WTC11 (cell line): ENCODE measurements around the gene CERS3.

Source experiments
- JUN ChIP-seq: sonication (generic); formaldehyde crosslinking; IDR thresholded peaks from 2 replicates; pipeline ENCODE4 v1.8.0; 2023; ENCODE audit warnings: mild to moderate bottlenecking, missing genetic modification reagents
- NFYB ChIP-seq: sonication (generic); formaldehyde crosslinking; conservative IDR thresholded peaks from 2 replicates; pipeline ENCODE4 v1.8.0; 2022; ENCODE audit warnings: low read depth, missing genetic modification reagents
- TF ChIP-seq, protein P1 (sequence below): sonication (generic); formaldehyde crosslinking; IDR thresholded peaks from 2 replicates; pipeline ENCODE4 v1.8.0; 2022; ENCODE audit warnings: mild to moderate bottlenecking, missing genetic modification reagents
- TF ChIP-seq, protein P2 (sequence below): sonication (generic); formaldehyde crosslinking; IDR thresholded peaks from 2 replicates; pipeline ENCODE4 v1.8.1; 2022; ENCODE audit warnings: missing genetic modification reagents, borderline replicate concordance
- TF ChIP-seq, protein P3 (sequence below): fragments of 200-600 bp; IDR thresholded peaks from 2 replicates; pipeline ENCODE4 v1.8.0; 2022; ENCODE audit warnings: antibody characterized with exemption

GRCh38 chr15:100405179-100405578, 123.6 kb downstream of the CERS3 start:
- TF ChIP-seq, protein P1, sequence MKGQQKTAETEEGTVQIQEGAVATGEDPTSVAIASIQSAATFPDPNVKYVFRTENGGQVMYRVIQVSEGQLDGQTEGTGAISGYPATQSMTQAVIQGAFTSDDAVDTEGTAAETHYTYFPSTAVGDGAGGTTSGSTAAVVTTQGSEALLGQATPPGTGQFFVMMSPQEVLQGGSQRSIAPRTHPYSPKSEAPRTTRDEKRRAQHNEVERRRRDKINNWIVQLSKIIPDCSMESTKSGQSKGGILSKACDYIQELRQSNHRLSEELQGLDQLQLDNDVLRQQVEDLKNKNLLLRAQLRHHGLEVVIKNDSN: no peak
- TF ChIP-seq NFYB (CRISPR knock-in tag): no peak
- TF ChIP-seq, protein P2, sequence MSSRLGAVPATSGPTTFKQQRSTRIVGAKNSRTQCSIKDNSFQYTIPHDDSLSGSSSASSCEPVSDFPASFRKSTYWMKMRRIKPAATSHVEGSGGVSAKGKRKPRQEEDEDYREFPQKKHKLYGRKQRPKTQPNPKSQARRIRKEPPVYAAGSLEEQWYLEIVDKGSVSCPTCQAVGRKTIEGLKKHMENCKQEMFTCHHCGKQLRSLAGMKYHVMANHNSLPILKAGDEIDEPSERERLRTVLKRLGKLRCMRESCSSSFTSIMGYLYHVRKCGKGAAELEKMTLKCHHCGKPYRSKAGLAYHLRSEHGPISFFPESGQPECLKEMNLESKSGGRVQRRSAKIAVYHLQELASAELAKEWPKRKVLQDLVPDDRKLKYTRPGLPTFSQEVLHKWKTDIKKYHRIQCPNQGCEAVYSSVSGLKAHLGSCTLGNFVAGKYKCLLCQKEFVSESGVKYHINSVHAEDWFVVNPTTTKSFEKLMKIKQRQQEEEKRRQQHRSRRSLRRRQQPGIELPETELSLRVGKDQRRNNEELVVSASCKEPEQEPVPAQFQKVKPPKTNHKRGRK (CRISPR knock-in tag): no peak
- no peak for TF ChIP-seq JUN
- TF ChIP-seq, protein P3, sequence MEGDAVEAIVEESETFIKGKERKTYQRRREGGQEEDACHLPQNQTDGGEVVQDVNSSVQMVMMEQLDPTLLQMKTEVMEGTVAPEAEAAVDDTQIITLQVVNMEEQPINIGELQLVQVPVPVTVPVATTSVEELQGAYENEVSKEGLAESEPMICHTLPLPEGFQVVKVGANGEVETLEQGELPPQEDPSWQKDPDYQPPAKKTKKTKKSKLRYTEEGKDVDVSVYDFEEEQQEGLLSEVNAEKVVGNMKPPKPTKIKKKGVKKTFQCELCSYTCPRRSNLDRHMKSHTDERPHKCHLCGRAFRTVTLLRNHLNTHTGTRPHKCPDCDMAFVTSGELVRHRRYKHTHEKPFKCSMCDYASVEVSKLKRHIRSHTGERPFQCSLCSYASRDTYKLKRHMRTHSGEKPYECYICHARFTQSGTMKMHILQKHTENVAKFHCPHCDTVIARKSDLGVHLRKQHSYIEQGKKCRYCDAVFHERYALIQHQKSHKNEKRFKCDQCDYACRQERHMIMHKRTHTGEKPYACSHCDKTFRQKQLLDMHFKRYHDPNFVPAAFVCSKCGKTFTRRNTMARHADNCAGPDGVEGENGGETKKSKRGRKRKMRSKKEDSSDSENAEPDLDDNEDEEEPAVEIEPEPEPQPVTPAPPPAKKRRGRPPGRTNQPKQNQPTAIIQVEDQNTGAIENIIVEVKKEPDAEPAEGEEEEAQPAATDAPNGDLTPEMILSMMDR: no peak
